NCI-H345 treated with DMSO at 0.1 percent for 48 hours (cell line): ENCODE data around the gene TNK2.
A peak's percentile ranks its signal among the peaks of the same experiment; 100 is the strongest.

ENCODE experiments used
- DNase-seq: peaks from one replicate; lab custom pipeline; 2025; ENCODE audit not compliant: unreplicated experiment; lab: John Stamatoyannopoulos, UW

Gene TNK2

DNA sequence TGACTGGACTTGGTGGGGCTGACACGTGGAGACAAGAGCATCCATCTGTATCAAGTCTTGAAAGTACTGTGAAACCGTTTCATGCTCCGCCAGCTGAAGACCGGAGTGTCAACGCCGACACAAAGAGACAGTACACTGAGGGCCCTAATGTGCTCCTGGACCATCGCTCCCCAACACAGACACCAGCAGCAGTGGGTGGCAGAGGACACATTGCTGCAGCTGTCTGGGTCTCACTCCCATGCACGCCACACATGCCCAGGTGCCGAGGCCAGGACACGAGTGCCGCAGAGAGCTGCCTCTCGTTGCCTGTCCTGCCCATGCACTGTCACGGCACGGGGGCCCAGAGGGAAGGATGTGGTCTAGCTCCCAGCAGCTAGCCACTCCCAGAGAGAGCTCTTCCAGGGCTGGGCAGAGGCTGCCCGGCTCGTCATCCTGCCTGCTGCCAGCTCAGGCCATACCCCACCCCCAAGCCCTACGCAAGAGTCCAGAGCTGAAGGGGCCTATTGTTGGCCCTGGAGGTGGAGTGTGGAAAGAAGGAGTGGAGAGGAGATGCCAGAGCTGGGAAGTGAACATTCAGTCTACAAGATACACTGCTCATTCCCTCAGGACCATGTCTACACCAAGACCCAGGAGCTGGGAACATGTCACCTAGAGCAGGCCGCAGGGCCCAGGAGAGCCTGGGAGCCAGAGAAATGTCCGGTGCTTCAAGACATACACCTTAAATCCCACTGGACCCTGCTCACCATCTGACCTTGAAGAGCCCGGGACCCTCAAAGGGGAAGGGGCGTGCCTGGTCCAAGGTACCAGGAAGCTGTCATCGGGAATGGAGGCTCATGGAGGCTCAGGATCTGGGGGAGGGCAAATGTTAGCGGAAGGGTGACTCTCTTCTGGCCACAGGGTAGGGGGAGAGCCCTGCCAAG lies 7.7 kb downstream of the TNK2 start:
- DNase-seq = no peak

DNA sequence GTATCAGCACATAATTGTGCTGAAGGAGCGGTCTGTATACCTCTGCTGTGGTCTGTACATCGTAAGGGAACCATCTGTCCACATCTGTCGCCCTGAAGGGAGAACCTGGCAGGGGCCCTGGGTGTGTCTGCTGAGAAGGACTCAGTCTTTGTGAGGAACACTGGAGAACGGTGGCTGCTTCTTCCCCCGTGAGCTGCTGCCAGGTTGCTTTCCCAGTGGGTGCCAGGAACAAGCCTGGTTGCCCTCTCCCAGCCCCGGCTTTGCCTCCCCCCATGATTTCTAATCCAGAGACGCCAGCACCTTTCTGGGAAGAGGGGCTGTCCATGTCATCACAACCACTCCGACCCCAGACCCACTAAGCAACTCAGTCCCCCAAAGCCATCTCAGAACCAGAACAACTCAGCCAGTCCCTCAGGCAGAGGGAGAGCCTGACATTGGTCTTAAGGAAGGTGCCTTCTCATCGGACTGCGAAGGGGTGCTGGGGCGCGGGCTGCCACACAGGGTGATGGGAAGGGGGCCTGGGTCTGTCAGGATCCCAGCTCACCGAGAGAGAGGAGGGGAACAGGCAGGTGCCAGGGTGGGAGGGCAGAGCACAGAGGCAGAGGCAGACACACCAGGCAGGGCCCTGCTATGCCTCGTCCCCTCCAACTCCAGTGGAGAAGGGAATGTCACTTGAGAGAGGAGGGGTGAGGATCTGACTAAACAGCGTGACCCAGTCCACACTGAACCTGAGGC lies 8.5 kb downstream of the TNK2 start:
- no peak for DNase-seq

DNA sequence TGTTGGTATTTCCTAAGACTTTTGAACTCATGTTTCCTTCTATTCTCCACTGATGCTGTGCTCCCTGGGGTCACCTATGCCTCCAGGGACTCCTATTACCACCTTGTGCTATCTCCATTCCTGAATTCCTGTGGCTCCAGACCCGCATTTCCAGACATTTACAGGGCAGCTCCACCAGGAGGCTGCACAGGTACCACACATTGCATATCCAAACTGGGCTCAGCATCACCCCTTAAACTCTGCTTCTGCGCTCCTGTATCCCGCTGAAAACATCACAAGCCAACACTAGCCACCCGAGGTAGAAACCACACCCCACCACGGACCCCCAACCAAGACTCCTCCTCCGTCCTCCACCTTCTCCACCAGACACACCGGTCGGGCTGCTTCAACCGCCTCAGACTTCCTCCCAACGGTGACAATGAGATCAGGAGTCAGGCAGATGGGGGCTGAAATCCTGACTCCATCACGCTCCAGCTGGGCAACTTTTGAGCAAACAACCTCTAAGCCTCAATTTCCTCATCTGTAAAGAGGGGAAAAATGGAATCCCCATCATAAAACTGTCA lies 10.4 kb downstream of the TNK2 start:
- no peak for DNase-seq

DNA sequence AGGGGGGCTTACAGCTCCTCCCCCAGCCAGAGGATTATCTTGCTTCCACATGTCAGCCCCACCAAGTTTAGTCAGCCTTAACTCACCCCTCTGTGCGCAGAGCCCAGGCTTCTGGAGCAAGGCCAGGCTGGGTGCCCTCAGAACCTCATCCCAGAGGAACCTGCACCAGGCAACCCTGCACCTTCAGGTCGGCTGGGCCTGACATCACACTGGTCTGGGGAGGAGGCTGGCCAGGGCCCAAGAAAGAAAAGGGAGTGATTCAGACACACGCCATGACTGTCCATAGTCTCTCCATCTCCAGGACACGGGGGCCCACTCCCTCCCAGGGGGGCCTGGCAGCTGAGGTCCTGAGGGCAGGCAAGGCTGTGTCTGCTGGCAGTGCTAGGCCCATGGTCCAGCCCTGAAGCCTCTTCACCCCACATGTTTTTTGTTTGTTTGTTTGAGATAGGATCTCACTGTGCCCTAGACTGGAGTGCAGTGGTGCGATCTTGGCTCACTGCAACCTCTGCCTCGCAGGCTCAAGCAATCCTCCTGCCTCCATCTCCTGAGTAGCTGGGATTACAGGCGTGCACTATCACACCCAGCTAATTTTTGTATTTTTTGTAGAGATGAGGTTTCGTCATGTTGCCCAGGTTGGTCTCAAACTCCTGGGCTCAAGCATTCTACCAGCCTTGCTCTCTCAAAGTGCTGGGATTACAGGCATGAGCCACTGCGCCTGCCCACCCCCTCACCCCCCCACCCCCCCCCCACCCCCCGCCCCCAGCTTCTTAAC lies 11.1 kb downstream of the TNK2 start:
- DNase-seq = no peak

DNA sequence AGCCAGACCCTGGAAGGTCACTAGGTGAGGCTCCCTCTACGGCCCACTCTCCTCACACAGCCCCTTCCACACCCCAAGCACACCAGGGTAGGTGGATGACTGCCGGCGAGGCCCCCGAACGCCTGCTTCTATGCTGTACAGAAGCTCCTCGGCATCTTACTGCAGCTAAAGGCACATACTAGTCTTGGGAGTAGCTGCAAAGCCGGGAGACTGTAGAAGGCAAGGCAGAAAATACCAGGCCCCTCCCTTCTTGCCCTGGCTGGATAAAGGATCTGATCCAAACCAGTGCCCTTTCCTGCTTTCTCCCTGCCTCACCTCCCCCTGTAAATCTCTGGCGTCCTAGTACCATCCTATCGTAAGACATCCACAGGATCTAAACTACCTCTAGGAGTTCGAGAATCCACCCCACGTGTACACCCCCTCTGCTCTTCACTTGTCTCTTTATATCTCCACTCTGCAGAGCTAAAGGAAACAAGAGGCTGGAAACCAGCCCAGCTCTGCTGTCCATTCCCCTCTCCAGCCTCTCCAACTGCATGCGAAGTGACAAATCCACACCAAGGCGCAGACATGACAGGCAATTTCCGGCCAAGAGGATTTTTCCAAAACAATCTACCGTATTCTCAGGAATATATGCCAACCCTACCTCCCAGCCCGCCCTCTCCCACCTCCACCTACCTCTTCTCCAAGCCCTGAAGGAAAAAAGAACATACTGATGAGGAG lies 11.8 kb downstream of the TNK2 start:
- DNase-seq = no peak

DNA sequence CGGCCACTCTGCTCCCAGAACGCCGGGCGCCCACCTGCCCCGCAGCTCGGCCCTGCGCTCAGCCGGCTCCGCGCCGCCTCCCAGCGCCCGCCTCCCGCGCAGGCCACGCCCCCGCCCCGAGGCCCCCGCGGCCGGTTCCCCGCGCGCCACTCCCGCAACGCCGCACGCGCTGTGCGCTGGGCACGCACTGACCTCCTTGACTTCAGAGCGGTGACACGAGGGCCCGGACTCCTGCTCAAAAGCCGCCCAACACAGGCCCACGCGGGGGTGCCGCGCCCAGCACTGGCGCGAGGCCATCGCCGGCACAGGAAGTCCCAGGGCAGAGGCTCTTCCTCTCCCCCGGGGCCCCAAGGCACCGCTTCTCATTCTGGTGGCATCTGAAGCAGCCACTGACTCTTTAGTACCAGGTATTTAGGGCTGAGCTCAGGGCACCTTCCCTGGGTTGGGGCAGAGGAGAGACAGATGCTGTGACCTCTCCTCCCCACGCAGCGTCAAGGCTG lies 12.4 kb downstream of the TNK2 start:
- DNase-seq = peak; percentile 46

DNA sequence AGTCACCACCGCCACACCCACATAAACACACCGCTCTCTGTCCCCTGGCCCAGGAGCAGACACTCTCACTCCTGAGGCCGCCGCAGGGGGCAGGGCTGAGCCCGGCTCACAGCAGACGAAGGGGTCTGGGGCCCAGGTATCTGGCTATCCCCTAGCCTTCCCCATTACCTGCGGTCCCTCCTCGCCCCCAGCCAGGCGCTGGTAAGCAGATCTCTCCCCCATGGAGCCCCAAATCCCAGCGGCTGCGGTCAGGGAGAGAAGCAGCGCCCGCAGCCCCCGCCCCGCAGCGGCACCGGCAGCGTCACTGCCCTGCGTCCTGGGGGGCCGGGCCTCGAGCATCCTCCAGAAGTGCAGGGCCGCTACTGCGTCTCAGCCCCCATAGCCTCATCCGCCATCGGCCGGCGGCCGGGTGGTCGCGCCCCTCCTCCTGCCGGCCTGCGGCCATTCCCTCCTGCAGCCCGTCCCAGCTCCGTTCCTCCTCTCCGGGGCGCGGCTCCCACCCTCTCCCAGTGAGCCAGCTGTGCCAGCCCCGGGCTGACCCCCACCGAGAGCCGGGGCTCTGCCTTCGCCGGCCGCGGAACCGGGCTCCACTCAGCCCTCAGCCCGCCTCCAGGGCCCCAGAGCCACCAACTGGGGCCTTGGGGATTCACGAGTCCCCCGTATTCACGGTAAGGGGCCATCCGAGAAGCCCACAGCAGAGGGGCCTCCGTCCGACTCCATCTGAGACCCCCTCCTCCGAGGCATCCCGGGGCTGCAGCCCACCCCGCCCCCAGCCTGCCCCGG lies 13.1 kb downstream of the TNK2 start:
- peak; percentile 59 for DNase-seq

DNA sequence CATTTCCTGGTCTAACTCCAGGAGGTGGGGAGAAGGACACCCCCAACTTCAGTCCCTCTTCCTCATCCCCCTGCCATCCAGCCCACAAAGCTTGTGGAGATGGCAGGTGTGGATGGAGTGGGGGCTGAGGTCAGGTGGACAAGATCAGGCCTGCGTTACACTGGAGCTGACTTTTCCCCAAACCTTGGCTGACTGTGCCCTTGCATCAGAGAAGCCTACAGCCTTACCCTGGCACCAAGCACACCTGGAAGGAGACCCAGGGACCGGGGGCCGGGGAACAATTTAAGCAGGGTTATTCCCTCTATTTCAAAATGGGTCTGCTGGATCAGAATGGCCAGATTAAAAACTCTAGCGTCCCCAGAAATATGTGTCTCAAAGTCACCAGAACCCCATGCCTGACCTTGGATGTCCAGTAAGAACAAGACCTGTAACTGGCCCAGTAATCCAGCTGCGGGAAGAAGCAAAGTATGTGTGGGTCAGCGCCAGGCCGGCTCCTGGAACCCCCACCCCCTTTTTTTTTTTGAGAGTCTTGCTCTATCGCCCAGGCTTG lies 14.4 kb downstream of the TNK2 start:
- no peak for DNase-seq

DNA sequence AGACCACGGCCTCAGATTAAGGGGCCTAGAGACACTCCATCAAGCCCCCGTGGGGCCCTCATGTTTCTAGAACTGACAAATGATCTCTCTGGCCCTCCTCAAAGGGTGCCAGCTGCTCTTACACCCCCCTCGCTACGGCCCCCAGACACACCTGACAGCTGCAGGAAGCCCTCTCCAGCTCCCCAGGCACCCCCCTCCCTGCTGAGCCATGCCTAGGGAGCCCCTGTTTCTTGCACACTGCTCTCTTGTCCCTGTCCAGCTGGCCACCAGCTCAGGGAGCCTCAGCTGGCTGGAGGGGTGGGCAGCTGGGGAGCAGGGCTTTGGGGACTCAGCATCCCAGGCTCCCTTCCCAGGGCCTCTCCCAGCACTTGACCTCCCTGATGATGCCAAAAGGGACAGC lies 14.8 kb downstream of the TNK2 start:
- DNase-seq = peak; percentile 47

DNA sequence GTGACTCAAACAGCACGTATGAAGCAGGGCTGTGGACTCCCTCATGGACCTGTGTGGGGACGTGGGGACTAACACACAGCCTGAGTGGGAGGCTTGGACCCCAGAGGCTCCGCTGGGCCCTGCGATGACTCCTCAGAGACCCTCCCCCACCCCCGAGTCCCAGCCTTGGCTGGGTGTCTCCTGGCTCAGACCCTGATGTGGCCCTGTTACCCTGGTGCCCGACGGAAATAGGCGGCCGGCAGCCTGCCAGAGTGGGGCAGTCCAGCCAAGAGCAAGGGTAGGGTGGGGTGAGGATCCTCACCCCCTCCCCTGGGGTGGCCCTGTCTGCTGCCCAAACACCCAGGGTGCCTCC lies 15.3 kb downstream of the TNK2 start:
- DNase-seq = no peak

DNA sequence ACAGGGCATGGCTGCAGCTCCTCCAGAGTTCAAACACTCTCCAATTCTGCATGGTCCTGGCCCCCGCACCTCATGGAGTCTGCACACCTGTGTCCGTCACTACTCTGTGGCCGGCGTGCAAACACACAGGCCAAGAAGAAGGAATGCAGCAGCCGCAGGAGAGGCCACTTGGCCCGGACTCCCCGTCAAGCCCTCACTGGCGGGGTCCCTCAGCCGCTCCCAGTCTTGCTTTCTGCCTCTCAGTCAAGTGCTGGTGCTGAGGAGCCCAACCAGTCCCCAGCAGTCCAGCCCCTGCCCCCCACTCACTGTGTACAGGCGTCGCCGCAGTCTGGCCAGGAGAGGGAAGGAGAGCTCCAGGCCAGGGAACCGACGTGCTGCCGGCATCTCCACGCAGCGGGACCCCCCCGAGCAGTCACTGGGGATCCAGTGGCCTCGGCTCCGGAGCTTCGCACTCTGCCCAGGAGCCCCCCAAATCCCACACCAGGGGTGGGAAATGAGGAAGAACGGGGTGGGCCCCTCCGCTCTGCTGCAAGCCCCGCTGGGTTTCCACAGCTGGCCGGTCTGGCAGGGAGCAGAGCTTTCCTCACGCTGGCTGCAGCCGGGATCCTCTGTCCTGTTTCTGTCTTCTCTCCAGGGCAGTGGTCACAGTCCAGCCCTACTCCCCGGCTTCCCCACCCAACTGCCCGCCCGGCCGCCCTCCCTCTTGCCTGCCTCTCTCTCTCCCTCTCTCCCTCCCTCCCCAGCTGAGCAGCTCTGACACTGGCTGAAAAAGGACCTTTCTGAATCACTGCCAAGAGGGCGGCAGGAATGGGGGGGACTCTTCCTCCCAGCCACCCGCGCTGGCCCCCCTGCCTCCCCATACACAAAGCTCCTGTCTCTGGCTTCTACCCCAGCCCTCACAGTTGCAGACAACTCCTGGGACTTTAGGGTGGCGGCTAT lies 16.0 kb downstream of the TNK2 start:
- peak; percentile 32 for DNase-seq

DNA sequence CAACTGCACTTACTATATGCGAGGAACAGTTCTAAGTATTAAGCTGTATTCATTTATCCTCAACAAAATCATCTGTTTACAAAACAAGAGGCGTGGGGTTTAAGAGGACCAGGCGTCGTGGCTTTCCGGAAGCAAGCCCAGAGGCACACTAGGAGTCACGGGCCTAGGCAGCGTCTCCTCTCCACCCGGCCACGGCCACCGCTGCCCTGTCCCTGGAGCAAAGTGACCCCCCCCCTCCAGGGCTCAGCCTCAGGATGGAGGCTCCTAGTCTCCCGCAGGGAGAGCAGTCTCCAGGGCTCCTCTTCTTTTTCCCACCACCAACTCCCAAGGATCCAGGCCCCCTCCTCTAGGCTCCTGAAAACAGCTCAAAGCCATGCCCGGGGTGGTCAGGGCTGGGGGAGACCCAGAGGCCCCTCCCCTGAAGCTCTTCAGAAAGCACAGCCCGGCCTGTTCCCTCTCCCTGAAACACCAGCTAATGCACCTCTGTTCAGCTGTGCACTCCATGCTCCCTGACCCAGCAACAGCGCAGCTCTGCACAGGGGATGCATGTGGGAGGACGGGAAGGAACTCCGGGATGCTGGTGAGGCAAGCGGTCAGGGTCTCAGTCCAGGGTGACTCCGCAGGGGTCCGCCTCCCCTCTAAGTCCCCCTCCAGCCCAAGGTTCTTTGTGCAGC lies 16.8 kb downstream of the TNK2 start:
- DNase-seq = no peak

DNA sequence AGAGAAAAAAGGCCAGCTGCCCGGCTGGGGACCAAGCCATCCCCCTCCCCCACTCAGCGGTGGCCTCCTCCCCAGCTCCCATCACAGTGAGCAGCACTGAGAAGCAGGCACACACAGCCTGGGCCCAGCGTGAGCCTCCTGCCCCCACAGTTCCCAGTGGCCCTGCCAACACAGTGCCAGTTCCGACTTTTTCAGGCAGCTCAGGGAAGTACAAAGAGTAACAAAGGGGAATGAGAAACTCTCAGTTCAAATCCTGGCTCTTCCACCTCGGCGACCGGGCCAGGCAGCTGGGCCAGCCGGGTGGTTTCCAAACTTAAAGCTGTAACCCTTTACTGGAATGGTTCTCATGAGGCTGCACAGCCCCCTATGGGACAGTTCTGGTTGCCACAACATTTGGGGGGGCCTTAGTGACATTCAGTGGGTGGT lies 18.5 kb downstream of the TNK2 start:
- no peak for DNase-seq

DNA sequence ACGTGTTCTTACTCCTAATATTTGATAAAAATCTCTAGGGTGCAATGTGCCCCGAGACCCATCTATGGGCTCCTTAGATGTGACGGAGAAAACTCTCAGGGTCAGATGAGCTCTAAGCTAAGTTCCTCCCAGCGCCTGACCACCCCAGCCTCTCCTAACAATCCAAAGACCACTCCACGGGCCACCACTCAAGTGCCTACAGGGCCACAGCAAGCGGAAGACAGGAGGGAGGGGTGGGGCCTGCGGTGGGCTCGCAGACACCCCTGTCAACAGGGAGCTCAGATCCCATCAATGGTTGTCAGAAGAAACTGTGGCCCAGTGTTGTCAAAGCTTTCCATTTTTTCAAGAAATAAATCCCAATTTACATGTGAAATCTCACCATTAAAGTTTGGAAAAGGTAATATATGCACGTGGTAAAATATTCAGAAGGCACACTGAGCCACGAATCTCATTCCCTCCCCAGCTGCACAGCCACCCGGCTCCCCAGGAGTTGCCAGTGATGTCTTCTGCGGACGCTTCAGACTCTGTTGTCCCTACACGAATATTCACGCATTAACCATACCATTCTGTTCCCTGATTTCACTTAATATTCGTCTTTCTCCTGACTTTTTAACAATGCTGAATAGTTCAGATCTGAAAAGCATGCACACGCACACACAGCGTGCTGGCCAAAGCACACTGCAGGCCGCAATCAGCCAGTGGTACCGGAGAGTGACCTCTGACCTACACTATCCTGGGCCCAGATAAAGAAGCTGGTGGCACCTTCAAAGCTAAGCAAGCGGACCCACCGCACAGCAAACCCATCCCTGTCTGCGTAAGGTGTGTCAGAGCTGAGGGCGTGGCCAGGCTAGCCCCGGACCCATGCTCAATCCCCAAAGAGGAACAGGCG lies 19.1 kb downstream of the TNK2 start:
- DNase-seq = no peak

DNA sequence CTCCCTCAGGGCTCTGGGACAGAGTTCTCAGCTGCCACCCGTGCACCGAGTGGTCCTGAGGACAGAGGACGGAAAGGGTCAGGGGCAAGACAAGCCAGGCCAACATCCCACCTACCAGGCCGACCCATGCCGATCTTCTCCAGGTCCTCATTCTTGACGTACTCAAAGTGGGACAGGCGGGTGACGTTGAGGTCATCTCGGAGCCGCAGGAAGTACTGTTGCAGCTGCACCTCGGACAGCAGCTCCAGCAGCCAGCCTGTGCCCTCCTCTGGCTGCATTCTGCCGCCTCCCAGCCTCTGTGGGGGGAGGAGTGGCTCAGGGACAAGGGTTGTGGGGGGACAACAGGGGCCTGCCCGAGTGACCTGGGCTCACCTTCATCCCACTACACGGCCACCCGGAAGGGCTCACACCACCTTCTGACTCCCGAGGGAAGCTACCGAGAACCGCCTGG lies 20.0 kb downstream of the TNK2 start:
- no peak for DNase-seq

DNA sequence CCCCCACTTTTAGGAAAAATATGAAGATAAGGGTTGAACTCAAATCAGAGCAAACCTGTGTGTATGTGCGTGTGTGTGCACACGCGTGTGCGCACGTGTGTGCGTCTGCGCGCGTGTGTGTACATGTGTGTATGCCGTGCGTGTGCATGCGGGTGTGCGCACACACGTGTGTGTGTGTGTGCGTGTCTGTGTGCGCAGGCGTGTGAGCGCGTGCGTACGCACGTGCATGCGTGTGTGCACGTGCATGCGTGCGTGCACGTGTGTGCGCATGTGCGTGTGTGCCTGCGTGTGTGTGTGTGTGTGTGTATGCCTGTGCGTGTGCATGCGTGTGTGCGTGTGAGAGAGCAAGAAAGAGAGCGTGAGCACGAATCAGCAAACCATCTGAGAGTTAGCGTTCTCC lies 20.7 kb downstream of the TNK2 start:
- no peak for DNase-seq
